GM12878 (cell line): ENCODE results near the gene SCYGR3.

Experiments used
- BHLHE40 ChIP-seq, 2 experiments: fragments of 450-650 bp in 1 of 2; IDR thresholded peaks; 2 replicates each; pipeline ENCODE4 v1.6.1; 2011 to 2017; ENCODE audit warnings: low read depth in 2 of 2, borderline replicate concordance in 1 of 2, improper control_type of control experiment in 1 of 2, low read length in 1 of 2, mild to moderate bottlenecking in 1 of 2
- CTCF ChIP-seq, 3 experiments: IDR thresholded peaks in 2 of 3; conservative IDR thresholded peaks in 1 of 3; 2 replicates each; pipeline ENCODE4 v1.5.1; 2011; ENCODE audit warnings: low read depth in 3 of 3, low read length in 3 of 3, mild to moderate bottlenecking in 3 of 3, control low read depth in 2 of 3, moderate library complexity in 2 of 3, inconsistent platforms in 1 of 3, mixed read lengths in 1 of 3; ENCODE audit not compliant: control insufficient read depth in 2 of 3, insufficient read depth in 1 of 3; ENCODE audit errors: extremely low read depth in 1 of 3
- MLLT1 ChIP-seq: fragments of 450-650 bp; IDR thresholded peaks from 2 replicates; pipeline ENCODE4 v1.6.1; 2016; ENCODE audit warnings: mild to moderate bottlenecking
- RFX5 ChIP-seq: IDR thresholded peaks from 2 replicates; pipeline ENCODE4 v1.6.1; 2011; ENCODE audit warnings: low read depth, low read length, improper control_type of control experiment
- SMC3 ChIP-seq: IDR thresholded peaks from 2 replicates; pipeline ENCODE4 v1.6.1; 2011; ENCODE audit warnings: low read length, improper control_type of control experiment, borderline replicate concordance
- TAF1 ChIP-seq: IDR thresholded peaks from 2 replicates; pipeline ENCODE4 v1.6.1; 2011; ENCODE audit warnings: mild to moderate bottlenecking, low read depth, low read length, borderline replicate concordance
- TCF12 ChIP-seq: IDR thresholded peaks from 2 replicates; pipeline ENCODE4 v1.6.1; 2011; ENCODE audit warnings: low read depth, mild to moderate bottlenecking, low read length
- WRNIP1 ChIP-seq: IDR thresholded peaks from 2 replicates; pipeline ENCODE4 v1.6.1; 2011; ENCODE audit warnings: low read depth, low read length, improper control_type of control experiment, borderline replicate concordance

GRCh38 chr2:227570615-227571014 lies 44.0 kb downstream of the SCYGR3 start:
- TF ChIP-seq CTCF (IDR thresholded peaks at IDR 0.05 in 2 of 3, conservative IDR thresholded peaks at IDR 0.05 in 1 of 3; ENCODE audit: control insufficient read depth in 2 of 3, extremely low read depth in 1 of 3, insufficient read depth in 1 of 3, low read depth in 3 of 3, low read length in 3 of 3) (no peak), TAF1 (no peak), TCF12 (no peak), RFX5 (no peak), BHLHE40 (IDR thresholded peaks at IDR 0.05; ENCODE audit: borderline replicate concordance in 1 of 2, low read depth in 2 of 2, low read length in 1 of 2) (no peak), MLLT1 (no peak), SMC3 (no peak), WRNIP1 (no peak)
